Esophagus muscularis mucosa (tissue), 4 donors: ENCODE data around the gene TBCD.

Experiments
- CTCF ChIP-seq, 3 experiments: fragments of 200-600 bp in 2 of 3; fragments of 450-650 bp in 1 of 3; sonication (generic) in 2 of 3; IDR thresholded peaks; one replicate each; pipeline ENCODE4 v1.5.1; 2017 to 2019; ENCODE audit warnings: antibody characterized with exemption in 3 of 3, mild to moderate bottlenecking in 2 of 3, moderate library complexity in 1 of 3
- EP300 ChIP-seq: sonication (generic); formaldehyde crosslinking; IDR thresholded peaks from one replicate; pipeline ENCODE4 v1.6.1; 2017; ENCODE audit warnings: antibody characterized with exemption
- POLR2A ChIP-seq: fragments of 450-650 bp; IDR thresholded peaks from one replicate; pipeline ENCODE4 v1.6.1; 2017; ENCODE audit warnings: antibody characterized with exemption, moderate library complexity, mild to moderate bottlenecking, low read depth

GRCh38 chr17:82948081-82948511 lies 196.2 kb downstream of the TBCD start:
- no peak for TF ChIP-seq CTCF (IDR thresholded peaks at IDR 0.05)
- no peak for TF ChIP-seq EP300
- TF ChIP-seq POLR2A: no peak
